Stimulated activated CD8-positive, alpha-beta memory T cell treated with anti-CD3 and anti-CD28 coated beads, Interleukin-15, amount 100 ng/mL, for 48 hours (primary cell): Measurements from ENCODE around the gene SPATA31E1.
"Not testable (repeated sequence)": the region's sequence is repeated elsewhere in the genome, so short reads cannot be mapped to it uniquely, and the experiment has no call there.

Experiments
- DNase-seq, 2 donors: peaks; one replicate each; pipeline ENCODE4 v3.0.0-alpha.2; 2020; ENCODE audit warnings: low read depth in 2 of 2

The SPATA31E1 gene

GRCh38 chr9:87885484-87886189 lies 3.0 kb downstream of the SPATA31E1 start:
- no peak for DNase-seq

- no peak for DNase-seq
These were observed 3.7 kb downstream of the SPATA31E1 start for GRCh38 chr9:87886210-87886932.

- no peak for DNase-seq
These were observed 4.3 kb downstream of the SPATA31E1 start for GRCh38 chr9:87886933-87887505.

DNA sequence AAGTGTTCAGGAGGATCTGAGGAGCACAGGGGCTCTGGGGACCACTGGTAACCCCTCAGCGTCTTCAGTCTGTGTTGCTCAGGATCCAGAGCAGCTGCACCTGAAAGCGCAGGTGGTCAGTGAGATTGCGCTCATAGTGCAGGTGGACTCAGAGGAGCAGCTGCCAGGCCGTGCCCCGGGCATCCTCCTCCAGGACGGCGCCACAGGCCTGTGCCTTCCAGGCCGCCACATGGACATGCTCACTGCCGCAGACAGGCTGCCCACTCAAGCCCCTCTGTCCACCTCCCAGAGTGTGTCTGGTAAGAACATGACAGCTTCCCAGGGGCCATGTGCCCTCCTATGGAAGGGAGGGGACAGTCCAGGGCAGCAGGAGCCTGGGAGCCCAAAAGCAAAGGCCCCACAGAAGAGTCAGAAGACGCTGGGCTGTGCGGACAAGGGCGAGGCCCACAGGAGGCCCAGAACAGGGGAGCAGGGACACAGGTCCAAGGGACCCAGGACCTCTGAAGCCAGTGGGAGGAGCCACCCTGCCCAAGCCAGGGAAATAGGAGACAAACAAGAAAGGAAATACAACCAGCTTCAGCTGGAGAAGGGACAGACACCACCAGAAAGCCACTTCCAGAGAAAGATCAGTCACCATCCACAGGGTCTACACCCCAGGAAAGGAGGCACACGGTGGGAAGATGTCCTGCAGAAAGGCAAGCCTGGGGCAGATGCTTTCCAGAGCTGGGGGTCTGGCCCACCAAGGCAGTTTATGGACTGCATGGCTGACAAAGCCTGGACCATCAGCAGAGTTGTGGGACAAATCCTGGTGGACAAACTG lies 5.2 kb downstream of the SPATA31E1 start:
- no peak for DNase-seq

DNA sequence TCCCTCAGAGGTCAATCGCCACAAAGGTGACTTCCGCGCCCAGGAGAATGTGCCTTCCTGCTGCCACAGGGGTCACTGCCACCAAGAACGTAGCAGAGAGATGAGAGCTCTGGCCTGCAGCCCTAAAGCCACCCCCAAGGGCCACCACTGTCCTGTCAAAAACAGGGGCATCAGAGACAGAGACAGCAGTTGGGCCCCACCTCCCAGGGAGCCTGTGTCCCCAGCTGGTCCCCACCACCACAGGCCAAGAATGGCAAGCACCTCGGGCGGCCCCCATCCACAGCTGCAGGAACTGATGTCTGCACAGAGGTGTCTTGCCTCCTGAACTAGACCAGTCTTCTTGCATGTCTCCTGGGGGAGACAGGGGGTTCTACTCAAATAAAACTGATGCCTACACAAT lies 5.8 kb downstream of the SPATA31E1 start:
- DNase-seq, result no peak

GRCh38 chr9:87889065-87889881 lies 6.6 kb downstream of the SPATA31E1 start:
- no peak for DNase-seq

DNA sequence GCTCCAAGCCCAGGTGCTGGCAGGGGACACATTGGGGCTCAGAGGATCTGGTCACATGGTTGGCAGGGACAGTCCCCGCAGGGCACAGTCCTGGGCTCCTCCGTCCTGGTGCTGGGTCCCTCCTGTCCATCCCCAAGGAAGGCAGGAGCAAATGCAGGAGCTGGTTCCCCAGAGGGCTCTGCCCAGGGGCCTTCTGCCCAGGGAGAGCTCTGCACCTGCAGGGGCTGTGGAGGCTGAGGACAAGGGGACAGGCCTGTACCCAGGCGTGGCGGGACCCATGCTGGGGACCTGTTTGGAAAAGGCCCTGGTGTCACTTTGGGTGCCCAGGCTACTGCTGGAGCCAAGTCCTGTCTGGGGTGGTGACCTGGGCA lies 7.2 kb downstream of the SPATA31E1 start:
- DNase-seq, result no peak

GRCh38 chr9:87890837-87891236 lies 8.2 kb downstream of the SPATA31E1 start:
- no peak for DNase-seq

DNA sequence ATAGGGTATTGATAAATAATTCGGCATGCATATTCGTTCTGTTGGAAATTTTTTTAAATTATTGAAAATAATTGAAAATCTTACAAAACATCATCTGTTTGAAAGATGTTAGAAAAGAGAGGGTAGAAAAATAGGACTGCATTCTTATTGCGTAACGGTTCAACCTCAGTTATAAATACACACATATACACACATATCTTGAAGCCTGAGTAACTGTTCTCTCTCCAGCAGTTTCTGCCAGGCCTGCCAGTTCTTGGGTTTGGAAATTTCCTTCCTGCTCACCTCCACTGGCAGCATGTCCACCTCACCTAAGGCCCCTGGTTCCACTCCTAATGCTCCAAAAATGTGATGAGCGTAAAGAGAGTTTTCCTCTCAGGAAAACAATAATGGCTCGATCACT lies 9.1 kb downstream of the SPATA31E1 start:
- DNase-seq, result no peak

GRCh38 chr9:87892956-87893355 lies 10.3 kb downstream of the SPATA31E1 start:
- DNase-seq, result no peak

DNA sequence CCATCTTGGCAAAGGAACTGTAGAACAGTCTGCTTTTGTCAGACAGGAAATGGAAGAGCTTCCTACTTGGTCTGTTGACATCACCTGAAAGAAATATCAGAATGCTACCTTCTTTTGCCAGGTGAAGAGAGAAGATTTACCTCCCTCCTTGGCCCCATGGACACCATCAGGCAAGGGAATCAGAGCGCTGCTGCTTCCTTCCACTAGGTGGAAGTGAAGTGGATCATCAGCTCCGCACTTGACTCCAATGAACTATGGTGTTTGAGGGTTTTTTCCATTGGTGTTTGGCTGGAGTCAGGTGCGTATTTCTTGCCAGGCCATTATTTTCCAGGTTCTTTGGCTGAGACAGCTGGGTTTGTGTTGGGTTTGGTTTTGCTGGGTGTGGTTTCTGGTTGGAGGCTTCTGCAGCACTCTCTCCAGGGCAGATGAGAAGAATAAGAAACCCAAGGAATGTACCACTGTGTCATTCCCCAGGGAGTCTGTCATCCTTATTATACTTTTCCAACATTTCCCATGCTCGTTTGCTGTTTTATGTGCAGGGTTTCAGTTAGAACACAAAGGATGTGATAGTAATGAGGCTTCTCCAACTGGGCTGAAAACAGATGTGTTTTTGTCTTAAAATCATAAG lies 12.4 kb downstream of the SPATA31E1 start:
- DNase-seq, result no peak

DNA sequence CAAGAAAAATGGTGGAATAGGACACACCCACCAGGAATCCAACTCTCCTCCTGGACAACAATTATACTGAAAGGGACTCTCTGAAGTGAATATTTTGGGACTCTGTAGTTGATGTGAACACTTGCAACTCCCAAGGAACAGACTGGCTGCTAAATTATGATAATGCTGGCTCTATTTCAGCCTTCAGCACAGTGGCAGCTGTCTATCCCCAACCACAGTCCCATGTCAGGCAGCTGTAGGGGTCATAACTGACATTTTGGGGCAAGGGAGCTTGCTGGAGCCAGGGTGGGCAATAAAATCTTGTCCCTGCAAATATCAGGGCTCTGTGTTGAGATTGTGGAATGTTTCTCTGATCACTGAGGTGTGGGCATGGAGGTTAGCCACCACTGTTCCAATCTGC lies 14.2 kb downstream of the SPATA31E1 start:
- no peak for DNase-seq

DNA sequence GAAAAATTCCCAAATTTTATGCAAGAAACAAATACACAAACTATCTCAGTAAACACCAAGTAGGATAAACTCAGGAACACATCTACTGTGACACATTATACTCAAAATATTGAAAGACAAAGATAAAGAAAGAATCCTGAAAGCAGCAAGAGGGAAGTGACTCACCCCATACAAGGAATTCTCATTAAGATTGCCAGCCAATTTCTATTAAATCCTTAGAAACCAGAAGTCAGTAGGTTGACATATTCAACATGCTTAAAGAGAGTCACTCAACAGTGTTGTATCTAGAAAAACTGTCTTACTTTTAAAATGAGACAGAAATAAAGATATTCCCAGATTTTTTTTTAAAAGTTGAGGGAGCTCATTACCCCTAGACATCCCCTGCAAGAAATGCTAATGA lies 15.5 kb downstream of the SPATA31E1 start:
- no peak for DNase-seq

GRCh38 chr9:87902371-87902770 lies 19.7 kb downstream of the SPATA31E1 start:
- not testable (repeated sequence) for DNase-seq

- DNase-seq, result no peak
These were observed 26.8 kb downstream of the SPATA31E1 start for GRCh38 chr9:87909310-87910041.

GRCh38 chr9:87910821-87911220 lies 28.1 kb downstream of the SPATA31E1 start:
- DNase-seq, result no peak

GRCh38 chr9:87917662-87918061 lies 35.0 kb downstream of the SPATA31E1 start, which contains the start of gene SPATA31C1:
SPATA31C1 (plus strand) TSS chr9:87917962.
- not testable (repeated sequence) for DNase-seq

DNA sequence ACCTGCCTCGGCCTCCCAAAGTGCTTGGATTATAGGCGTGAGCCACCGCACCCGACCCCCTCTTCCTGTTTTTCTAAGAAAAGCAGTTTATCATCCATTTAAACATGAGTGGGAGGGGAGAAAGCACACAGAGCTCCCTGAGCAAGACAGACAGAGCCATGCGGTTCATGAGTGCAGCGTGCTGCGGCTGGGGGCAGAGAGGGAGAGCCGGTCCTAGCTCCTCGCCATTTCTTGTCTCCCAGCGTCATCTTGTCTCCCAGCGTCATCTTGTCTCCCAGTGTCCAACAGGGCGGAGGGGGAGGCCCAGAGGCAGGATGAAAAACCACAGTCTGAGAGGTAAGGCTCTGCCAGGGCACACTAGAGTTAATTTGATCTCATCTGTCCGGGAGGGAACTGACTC lies 36.3 kb downstream of the SPATA31E1 start:
- DNase-seq, result not testable (repeated sequence)

DNA sequence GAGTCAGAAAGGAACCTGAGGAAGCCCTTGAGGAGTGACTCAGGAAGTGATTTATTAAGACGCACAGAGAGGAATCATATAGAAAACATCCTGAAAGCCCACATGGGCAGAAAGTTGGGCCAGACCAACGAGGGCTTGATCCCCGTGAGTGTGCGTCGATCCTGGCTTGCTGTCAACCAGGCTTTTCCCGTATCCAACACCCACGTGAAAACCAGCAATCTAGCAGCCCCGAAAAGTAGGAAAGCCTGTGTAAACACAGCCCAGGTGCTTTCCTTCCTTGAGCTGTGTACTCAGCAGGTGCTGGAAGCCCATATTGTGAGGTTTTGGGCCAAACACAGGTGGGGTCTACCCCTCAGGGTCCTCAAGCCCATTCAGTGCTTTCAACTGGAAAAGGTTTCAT lies 38.9 kb downstream of the SPATA31E1 start:
- DNase-seq, result not testable (repeated sequence)

DNA sequence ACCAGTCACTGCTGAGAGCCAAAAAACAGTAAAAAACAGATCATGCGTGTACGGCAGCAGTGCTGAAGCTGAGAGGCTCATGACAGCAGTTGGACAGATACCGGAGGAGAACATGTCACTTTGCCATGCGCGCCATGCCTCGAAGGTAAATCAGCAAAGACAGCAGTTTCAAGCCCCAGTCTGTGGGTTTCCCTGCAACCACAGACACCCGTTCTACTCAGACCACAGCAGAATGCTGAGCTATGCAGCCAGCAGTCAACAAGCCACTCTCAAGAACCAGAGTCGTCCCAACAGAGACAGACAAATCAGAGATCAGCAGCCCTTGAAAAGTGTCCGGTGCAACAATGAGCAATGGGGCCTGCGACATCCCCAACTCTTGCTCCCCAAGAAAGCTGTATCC lies 40.3 kb downstream of the SPATA31E1 start:
- not testable (repeated sequence) for DNase-seq
